ENCODE results near the gene TRIM63. TPM values are rescaled to one million over a fixed set of nuclear protein-coding genes. Genes with fewer than 3 reads are reported as not detected.

Gene TRIM63
- total and polyA plus RNA-seq, 9 of the 15 experiments (the other 6 are each of a cell fraction or from before 2014, with no cell fraction given): 0.08 to 0.57 (median 0.36) TPM

DNA sequence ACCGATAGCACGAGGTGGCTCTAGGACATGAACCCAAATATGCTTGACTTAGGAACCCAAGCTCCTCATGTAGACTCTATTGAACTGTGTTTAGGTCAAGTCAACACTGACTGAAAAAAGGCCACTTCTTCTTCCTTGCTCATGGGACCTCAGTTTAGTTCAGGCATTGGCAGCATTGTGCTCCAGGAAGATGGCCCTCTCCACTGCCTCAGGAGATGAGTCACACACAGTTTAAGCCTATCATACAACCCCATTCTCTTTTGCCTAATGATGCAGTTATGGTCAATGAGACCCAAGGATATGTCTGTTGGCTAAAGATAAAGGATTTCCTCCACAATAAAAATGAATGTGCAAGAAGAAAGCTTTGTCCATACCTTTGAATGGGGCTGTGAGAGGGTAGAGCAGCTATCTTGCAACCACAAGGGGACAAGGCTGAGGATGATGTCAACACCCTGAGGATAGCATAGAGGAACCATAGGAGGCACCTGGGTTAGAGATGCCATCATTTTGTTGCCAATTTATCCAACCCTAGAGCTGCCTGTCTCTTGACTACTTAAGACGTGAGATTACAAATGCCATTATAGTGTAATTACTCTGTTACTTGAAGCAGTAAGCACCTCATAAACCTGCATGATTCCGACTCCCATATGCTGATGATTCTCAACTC, 3.0 kb upstream of the TRIM63 start (continued):
- TF ChIP-seq, protein P1, sequence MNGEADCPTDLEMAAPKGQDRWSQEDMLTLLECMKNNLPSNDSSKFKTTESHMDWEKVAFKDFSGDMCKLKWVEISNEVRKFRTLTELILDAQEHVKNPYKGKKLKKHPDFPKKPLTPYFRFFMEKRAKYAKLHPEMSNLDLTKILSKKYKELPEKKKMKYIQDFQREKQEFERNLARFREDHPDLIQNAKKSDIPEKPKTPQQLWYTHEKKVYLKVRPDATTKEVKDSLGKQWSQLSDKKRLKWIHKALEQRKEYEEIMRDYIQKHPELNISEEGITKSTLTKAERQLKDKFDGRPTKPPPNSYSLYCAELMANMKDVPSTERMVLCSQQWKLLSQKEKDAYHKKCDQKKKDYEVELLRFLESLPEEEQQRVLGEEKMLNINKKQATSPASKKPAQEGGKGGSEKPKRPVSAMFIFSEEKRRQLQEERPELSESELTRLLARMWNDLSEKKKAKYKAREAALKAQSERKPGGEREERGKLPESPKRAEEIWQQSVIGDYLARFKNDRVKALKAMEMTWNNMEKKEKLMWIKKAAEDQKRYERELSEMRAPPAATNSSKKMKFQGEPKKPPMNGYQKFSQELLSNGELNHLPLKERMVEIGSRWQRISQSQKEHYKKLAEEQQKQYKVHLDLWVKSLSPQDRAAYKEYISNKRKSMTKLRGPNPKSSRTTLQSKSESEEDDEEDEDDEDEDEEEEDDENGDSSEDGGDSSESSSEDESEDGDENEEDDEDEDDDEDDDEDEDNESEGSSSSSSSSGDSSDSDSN (IDR thresholded peaks at IDR 0.05; ENCODE audit: borderline replicate concordance in 1 of 2, low read depth in 2 of 2, low read length in 2 of 2): 0 out of 4 replicates have a peak, but pooled peaks of 1 of the 2 experiments have one; percentile 63
- TF ChIP-seq ZNF699 (CRISPR knock-in tag; IDR thresholded peaks at IDR 0.05; ENCODE audit: insufficient replicate concordance): no peak
- TF ChIP-seq CCAR2 (IDR thresholded peaks at IDR 0.05; ENCODE audit: low read depth, low read length): no peak
- TF ChIP-seq ESRRA (IDR thresholded peaks at IDR 0.05; ENCODE audit: borderline replicate concordance, low read depth): peak; percentile 81; the same call in 1 of the 2 replicates
- TF ChIP-seq CBX3 (IDR thresholded peaks at IDR 0.05; ENCODE audit: borderline replicate concordance in 1 of 2, low read length in 2 of 2): peak in 1 of 2 experiments; percentile 94; a peak in 1 of 3 replicates
- TF ChIP-seq ZNF707 (CRISPR knock-in tag; conservative IDR thresholded peaks at IDR 0.05): no peak
- no peak for TF ChIP-seq ZNF134 (CRISPR knock-in tag; conservative IDR thresholded peaks at IDR 0.05)
- TF ChIP-seq, protein P2, sequence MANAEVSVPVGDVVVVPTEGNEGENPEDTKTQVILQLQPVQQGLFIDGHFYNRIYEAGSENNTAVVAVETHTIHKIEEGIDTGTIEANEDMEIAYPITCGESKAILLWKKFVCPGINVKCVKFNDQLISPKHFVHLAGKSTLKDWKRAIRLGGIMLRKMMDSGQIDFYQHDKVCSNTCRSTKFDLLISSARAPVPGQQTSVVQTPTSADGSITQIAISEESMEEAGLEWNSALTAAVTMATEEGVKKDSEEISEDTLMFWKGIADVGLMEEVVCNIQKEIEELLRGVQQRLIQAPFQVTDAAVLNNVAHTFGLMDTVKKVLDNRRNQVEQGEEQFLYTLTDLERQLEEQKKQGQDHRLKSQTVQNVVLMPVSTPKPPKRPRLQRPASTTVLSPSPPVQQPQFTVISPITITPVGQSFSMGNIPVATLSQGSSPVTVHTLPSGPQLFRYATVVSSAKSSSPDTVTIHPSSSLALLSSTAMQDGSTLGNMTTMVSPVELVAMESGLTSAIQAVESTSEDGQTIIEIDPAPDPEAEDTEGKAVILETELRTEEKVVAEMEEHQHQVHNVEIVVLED (CRISPR knock-in tag; IDR thresholded peaks at IDR 0.05): no peak
- TF ChIP-seq, protein P3, sequence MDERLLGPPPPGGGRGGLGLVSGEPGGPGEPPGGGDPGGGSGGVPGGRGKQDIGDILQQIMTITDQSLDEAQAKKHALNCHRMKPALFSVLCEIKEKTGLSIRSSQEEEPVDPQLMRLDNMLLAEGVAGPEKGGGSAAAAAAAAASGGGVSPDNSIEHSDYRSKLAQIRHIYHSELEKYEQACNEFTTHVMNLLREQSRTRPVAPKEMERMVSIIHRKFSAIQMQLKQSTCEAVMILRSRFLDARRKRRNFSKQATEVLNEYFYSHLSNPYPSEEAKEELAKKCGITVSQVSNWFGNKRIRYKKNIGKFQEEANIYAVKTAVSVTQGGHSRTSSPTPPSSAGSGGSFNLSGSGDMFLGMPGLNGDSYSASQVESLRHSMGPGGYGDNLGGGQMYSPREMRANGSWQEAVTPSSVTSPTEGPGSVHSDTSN (CRISPR knock-in tag; IDR thresholded peaks at IDR 0.05; ENCODE audit: low read depth): no peak
- TF ChIP-seq, protein P3 (tag; conservative IDR thresholded peaks at IDR 0.05; ENCODE audit: low read depth): peak; percentile 66
- TF ChIP-seq CBX8 (IDR thresholded peaks at IDR 0.05; ENCODE audit: borderline replicate concordance, extremely low read depth, low read depth, low read length, poor library complexity, severe bottlenecking): no peak
- TF ChIP-seq NCOR1 (IDR thresholded peaks at IDR 0.05): peak; percentile 98
- TF ChIP-seq NR2C2 (CRISPR knock-in tag; IDR thresholded peaks at IDR 0.05): no peak
- TF ChIP-seq NR2C2 (tag; IDR thresholded peaks at IDR 0.05): no peak
- TF ChIP-seq PTTG1 (tag; IDR thresholded peaks at IDR 0.05; ENCODE audit: low read depth): no peak; the same call in 1 of the 2 replicates
- no peak for TF ChIP-seq SAP30 (IDR thresholded peaks at IDR 0.05; ENCODE audit: borderline replicate concordance, insufficient read depth, low read depth, low read length, poor library complexity, severe bottlenecking)
- TF ChIP-seq YBX1 (IDR thresholded peaks at IDR 0.05): no peak
- TF ChIP-seq SIN3B (IDR thresholded peaks at IDR 0.05; ENCODE audit: low read depth): no peak
- peak; percentile 91; the same call in 1 of the 2 replicates for TF ChIP-seq TARDBP (IDR thresholded peaks at IDR 0.05)
